Measurements from ENCODE around the gene TSPAN31.
"Not testable (repeated sequence)": the region's sequence is repeated elsewhere in the genome, so short reads cannot be mapped to it uniquely, and the experiment has no call there.

DNA sequence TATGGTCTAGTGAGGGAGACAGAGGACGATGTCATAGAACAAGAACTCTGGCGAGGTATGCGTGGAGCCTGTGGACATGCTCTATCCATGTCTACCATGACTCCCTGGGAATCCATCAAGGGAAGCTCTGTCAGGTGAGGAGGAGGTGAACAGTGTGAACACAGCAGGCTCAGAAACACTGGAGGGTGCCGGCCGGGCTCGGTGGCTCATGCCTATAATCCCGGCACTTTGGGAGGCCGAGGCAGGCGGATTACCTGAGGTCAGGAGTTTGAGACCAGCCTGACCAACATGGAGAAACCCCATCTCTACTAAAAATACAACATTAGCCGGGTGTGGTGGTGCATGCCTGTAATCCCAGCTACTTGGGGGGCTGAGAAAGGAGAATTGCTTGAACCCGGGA is 29.8 kb downstream of the TSPAN31 start:
- not testable (repeated sequence) for TF ChIP-seq CHD4 (IDR thresholded peaks at IDR 0.05; ENCODE audit: insufficient read depth, insufficient replicate concordance, low read depth, low read length, poor library complexity, severe bottlenecking); SIN3A (IDR thresholded peaks at IDR 0.05; ENCODE audit: borderline replicate concordance in 2 of 2, control insufficient read depth in 1 of 2, low read depth in 2 of 2, low read length in 2 of 2); TBL1XR1 (IDR thresholded peaks at IDR 0.05; ENCODE audit: low read length in 2 of 2); ZNF232 (CRISPR knock-in tag; IDR thresholded peaks at IDR 0.05); GABPB1 (CRISPR knock-in tag; IDR thresholded peaks at IDR 0.05); MAFF (IDR thresholded peaks at IDR 0.05; ENCODE audit: low read length); ZEB2 (IDR thresholded peaks at IDR 0.05); PHF21A (IDR thresholded peaks at IDR 0.05; ENCODE audit: borderline replicate concordance, low read depth)
- TF ChIP-seq, protein P1, sequence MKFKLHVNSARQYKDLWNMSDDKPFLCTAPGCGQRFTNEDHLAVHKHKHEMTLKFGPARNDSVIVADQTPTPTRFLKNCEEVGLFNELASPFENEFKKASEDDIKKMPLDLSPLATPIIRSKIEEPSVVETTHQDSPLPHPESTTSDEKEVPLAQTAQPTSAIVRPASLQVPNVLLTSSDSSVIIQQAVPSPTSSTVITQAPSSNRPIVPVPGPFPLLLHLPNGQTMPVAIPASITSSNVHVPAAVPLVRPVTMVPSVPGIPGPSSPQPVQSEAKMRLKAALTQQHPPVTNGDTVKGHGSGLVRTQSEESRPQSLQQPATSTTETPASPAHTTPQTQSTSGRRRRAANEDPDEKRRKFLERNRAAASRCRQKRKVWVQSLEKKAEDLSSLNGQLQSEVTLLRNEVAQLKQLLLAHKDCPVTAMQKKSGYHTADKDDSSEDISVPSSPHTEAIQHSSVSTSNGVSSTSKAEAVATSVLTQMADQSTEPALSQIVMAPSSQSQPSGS (CRISPR knock-in tag; IDR thresholded peaks at IDR 0.05), result not testable (repeated sequence)
- TF ChIP-seq, protein P2, sequence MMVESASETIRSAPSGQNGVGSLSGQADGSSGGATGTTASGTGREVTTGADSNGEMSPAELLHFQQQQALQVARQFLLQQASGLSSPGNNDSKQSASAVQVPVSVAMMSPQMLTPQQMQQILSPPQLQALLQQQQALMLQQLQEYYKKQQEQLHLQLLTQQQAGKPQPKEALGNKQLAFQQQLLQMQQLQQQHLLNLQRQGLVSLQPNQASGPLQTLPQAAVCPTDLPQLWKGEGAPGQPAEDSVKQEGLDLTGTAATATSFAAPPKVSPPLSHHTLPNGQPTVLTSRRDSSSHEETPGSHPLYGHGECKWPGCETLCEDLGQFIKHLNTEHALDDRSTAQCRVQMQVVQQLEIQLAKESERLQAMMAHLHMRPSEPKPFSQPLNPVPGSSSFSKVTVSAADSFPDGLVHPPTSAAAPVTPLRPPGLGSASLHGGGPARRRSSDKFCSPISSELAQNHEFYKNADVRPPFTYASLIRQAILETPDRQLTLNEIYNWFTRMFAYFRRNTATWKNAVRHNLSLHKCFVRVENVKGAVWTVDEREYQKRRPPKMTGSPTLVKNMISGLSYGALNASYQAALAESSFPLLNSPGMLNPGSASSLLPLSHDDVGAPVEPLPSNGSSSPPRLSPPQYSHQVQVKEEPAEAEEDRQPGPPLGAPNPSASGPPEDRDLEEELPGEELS (CRISPR knock-in tag; IDR thresholded peaks at IDR 0.05; ENCODE audit: borderline replicate concordance), result not testable (repeated sequence)
- TF ChIP-seq, protein P3, sequence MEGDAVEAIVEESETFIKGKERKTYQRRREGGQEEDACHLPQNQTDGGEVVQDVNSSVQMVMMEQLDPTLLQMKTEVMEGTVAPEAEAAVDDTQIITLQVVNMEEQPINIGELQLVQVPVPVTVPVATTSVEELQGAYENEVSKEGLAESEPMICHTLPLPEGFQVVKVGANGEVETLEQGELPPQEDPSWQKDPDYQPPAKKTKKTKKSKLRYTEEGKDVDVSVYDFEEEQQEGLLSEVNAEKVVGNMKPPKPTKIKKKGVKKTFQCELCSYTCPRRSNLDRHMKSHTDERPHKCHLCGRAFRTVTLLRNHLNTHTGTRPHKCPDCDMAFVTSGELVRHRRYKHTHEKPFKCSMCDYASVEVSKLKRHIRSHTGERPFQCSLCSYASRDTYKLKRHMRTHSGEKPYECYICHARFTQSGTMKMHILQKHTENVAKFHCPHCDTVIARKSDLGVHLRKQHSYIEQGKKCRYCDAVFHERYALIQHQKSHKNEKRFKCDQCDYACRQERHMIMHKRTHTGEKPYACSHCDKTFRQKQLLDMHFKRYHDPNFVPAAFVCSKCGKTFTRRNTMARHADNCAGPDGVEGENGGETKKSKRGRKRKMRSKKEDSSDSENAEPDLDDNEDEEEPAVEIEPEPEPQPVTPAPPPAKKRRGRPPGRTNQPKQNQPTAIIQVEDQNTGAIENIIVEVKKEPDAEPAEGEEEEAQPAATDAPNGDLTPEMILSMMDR (IDR thresholded peaks at IDR 0.05 in 2 of 3, conservative IDR thresholded peaks at IDR 0.05 in 1 of 3; ENCODE audit: insufficient read depth in 2 of 3, low read depth in 1 of 3, low read length in 3 of 3), result not testable (repeated sequence)
- TF ChIP-seq, protein P4, sequence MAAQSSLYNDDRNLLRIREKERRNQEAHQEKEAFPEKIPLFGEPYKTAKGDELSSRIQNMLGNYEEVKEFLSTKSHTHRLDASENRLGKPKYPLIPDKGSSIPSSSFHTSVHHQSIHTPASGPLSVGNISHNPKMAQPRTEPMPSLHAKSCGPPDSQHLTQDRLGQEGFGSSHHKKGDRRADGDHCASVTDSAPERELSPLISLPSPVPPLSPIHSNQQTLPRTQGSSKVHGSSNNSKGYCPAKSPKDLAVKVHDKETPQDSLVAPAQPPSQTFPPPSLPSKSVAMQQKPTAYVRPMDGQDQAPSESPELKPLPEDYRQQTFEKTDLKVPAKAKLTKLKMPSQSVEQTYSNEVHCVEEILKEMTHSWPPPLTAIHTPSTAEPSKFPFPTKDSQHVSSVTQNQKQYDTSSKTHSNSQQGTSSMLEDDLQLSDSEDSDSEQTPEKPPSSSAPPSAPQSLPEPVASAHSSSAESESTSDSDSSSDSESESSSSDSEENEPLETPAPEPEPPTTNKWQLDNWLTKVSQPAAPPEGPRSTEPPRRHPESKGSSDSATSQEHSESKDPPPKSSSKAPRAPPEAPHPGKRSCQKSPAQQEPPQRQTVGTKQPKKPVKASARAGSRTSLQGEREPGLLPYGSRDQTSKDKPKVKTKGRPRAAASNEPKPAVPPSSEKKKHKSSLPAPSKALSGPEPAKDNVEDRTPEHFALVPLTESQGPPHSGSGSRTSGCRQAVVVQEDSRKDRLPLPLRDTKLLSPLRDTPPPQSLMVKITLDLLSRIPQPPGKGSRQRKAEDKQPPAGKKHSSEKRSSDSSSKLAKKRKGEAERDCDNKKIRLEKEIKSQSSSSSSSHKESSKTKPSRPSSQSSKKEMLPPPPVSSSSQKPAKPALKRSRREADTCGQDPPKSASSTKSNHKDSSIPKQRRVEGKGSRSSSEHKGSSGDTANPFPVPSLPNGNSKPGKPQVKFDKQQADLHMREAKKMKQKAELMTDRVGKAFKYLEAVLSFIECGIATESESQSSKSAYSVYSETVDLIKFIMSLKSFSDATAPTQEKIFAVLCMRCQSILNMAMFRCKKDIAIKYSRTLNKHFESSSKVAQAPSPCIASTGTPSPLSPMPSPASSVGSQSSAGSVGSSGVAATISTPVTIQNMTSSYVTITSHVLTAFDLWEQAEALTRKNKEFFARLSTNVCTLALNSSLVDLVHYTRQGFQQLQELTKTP (IDR thresholded peaks at IDR 0.05; ENCODE audit: low read depth in 1 of 2, partially characterized antibody in 2 of 2), result not testable (repeated sequence)
- TF ChIP-seq, protein P5, sequence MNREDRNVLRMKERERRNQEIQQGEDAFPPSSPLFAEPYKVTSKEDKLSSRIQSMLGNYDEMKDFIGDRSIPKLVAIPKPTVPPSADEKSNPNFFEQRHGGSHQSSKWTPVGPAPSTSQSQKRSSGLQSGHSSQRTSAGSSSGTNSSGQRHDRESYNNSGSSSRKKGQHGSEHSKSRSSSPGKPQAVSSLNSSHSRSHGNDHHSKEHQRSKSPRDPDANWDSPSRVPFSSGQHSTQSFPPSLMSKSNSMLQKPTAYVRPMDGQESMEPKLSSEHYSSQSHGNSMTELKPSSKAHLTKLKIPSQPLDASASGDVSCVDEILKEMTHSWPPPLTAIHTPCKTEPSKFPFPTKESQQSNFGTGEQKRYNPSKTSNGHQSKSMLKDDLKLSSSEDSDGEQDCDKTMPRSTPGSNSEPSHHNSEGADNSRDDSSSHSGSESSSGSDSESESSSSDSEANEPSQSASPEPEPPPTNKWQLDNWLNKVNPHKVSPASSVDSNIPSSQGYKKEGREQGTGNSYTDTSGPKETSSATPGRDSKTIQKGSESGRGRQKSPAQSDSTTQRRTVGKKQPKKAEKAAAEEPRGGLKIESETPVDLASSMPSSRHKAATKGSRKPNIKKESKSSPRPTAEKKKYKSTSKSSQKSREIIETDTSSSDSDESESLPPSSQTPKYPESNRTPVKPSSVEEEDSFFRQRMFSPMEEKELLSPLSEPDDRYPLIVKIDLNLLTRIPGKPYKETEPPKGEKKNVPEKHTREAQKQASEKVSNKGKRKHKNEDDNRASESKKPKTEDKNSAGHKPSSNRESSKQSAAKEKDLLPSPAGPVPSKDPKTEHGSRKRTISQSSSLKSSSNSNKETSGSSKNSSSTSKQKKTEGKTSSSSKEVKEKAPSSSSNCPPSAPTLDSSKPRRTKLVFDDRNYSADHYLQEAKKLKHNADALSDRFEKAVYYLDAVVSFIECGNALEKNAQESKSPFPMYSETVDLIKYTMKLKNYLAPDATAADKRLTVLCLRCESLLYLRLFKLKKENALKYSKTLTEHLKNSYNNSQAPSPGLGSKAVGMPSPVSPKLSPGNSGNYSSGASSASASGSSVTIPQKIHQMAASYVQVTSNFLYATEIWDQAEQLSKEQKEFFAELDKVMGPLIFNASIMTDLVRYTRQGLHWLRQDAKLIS (CRISPR knock-in tag; IDR thresholded peaks at IDR 0.05), result not testable (repeated sequence)

Data from K562 (cell line).